HAP-1 (cell line): ENCODE data around the gene CUX1.

Experiments used
- DNase-seq, 2 experiments: peaks; one replicate each; pipeline ENCODE4 v3.0.0-alpha.2; 2016 to 2020; ENCODE audit warnings: low spot score in 2 of 2
- H3K27me3 ChIP-seq: fragments of 250-450 bp; sonication (Bioruptor Pico); 2 replicates; pipeline ENCODE4 v1.5.1; 2020; ENCODE audit warnings: low read depth, mild to moderate bottlenecking, moderate library complexity
- H3K36me3 ChIP-seq: fragments of 250-450 bp; sonication (Bioruptor Pico); replicated peaks from 2 replicates; pipeline ENCODE4 v1.5.1; 2020; ENCODE audit warnings: mild to moderate bottlenecking
- H3K4me1 ChIP-seq: fragments of 250-450 bp; sonication (Bioruptor Pico); 2 replicates; pipeline ENCODE4 v1.5.1; 2020; ENCODE audit warnings: mild to moderate bottlenecking
- H3K4me3 ChIP-seq: fragments of 250-450 bp; sonication (Bioruptor Pico); 2 replicates; pipeline ENCODE4 v1.5.1; 2020; ENCODE audit warnings: mild to moderate bottlenecking, moderate library complexity
- H3K9me3 ChIP-seq: fragments of 250-450 bp; sonication (Bioruptor Pico); 2 replicates; pipeline ENCODE4 v1.5.1; 2020; ENCODE audit warnings: mild to moderate bottlenecking, moderate library complexity
- in situ Hi-C: fragments of 300-500 bp; cut with MboI; formaldehyde crosslinking; loops from 3 replicates; pipeline ENCODE4 v1.14.3; 2020; ENCODE audit warnings: low sequenced_read_pairs, inconsistent platforms, mixed read lengths

The CUX1 gene

DNA sequence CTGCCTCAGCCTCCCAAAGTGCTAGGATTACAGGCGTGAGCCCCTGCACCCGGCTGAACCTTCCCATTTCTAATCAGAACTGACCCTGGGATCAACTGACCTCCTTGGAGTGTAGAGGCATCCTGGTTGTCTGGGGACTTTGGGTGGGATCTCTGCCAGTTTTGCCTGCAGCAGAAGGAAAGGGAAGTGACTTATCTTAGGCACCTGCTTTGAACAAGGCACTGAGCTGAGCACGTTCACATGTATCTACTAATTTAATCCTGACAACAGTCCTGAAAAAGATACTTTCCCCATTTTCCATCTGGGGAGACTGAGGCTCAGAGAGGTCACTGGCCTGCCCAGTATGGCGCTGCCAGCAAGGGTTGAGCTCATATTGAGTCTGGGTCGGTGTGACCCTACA lies 153.4 kb downstream of the CUX1 start:
- H3K9me3 ChIP-seq, result no peaks in the 10 kb centered on the region
- H3K27me3 ChIP-seq, result no peaks in the 10 kb centered on the region
- H3K4me1 ChIP-seq, result no peaks in the 10 kb centered on the region
- H3K4me3 ChIP-seq, result no peak overlapping the region
- no peaks in the 10 kb centered on the region for H3K36me3 ChIP-seq
- in situ Hi-C loops, result no loop called here
- no peak for DNase-seq

DNA sequence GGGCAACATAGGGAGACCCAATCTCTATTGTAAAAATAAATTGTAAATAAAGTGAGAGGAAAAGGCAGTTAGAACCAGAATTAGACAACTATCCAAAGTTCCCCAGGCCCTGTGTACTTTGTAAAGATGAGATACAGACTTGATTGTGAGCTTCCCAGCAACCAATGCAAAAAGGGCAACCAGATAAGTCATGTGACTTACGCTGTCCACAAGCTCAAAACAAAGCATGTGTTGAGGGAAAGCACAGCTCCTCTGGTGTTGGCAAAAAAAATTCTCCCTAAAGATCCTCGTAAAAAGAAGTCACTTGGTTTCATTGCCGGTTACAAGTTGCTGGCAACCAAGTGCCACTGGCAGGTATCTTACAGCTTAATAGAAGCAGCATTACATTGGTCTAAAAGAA lies 154.0 kb downstream of the CUX1 start:
- Histone ChIP-seq H3K27me3 (no peaks in the 10 kb centered on the region), H3K36me3 (no peaks in the 10 kb centered on the region), H3K4me1 (no peaks in the 10 kb centered on the region), H3K4me3 (no peak overlapping the region), H3K9me3 (no peaks in the 10 kb centered on the region)
- in situ Hi-C loops, result no loop called here
- DNase-seq, result no peak

DNA sequence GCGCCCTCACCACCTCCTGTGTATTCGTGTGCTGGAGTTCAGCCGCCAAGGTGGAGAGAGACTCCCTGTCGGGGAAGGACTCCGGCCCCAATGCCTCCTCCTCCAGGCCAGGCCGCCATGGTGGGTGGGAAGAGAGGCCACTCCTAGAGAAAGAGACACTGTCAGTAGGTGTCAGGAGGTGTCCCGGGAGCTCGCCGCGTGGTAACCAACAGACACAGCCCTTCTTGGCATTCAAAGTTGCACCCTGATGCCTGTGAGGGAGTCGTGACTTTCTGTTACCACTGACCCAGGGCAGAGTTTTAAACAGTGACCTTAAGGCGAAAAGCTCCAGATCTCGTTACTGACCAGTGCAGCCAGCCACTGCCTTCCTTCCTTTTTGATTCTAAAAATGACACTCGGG lies 155.2 kb downstream of the CUX1 start:
- in situ Hi-C loops, result no loop called here
- no peak overlapping the region for H3K4me3 ChIP-seq
- no peaks in the 10 kb centered on the region for H3K4me1 ChIP-seq
- no peak for DNase-seq
- H3K9me3 ChIP-seq, result no peaks in the 10 kb centered on the region
- H3K27me3 ChIP-seq, result no peaks in the 10 kb centered on the region
- H3K36me3 ChIP-seq, result no peaks in the 10 kb centered on the region

DNA sequence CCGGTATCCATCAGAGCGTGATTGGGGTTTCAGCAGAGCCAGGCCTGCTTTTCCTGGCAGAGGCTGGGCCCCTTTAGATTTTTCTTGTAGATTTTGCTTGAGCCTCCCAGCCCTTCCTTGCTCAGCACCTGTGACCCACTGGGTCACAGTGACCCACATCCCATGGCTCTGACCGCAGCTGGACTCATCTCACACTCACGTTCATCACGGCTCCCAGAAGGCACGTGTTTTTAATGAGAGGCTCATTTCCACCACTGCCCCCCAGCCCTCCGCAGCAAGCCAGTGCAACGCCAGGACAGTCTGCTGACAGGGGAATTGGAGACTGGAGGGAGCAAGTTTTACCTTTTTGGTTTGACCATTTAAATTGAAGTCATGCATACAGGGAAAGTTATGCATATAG lies 155.7 kb downstream of the CUX1 start:
- Histone ChIP-seq H3K9me3 (no peaks in the 10 kb centered on the region), H3K36me3 (no peaks in the 10 kb centered on the region), H3K4me1 (no peaks in the 10 kb centered on the region), H3K4me3 (no peak overlapping the region), H3K27me3 (no peaks in the 10 kb centered on the region)
- in situ Hi-C loops, result no loop called here
- no peak for DNase-seq

DNA sequence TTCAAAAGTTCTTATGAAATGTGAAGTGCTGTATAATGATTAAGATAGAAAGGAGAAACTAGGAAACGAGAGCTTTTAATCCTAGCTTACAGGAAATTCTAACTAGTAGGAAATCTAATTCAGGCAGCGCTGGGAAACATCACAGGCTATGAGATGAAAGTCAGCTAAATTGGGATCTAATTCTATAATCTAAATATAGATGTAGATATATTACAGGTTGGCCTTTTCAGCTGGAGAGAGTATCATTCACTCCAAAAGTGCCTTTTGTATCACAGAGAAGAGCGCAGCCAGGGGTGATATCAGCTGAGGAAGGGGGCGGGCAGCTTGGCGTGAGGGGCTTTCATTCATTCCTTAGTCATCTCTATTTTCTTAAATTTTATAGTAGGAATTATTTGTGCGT lies 157.0 kb downstream of the CUX1 start:
- Histone ChIP-seq H3K4me1 (no peaks in the 10 kb centered on the region), H3K27me3 (no peaks in the 10 kb centered on the region), H3K9me3 (no peaks in the 10 kb centered on the region), H3K4me3 (no peak overlapping the region), H3K36me3 (no peaks in the 10 kb centered on the region)
- in situ Hi-C loops, result no loop called here
- DNase-seq, result no peak

DNA sequence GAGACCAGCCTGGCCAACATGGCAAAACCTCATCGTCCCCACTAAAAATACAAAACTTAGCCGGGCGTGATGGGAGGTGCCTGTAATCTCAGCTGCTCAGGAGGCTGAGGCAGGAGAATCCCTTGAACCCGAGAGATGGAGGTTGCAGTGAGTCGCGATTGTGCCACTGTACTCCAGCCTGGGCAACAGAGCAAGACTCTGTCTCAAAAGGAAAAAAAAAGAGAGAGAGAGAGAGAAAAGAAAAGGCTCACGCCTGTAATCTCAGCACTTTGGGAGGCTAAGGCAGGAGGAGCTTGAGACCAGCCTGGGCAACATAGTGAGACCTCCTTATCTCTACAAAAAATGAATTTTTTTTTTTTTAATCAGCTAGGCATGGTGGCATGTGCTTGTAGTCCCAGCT lies 157.6 kb downstream of the CUX1 start:
- Histone ChIP-seq H3K36me3 (no peaks in the 10 kb centered on the region), H3K4me1 (no peaks in the 10 kb centered on the region), H3K4me3 (no peak overlapping the region), H3K27me3 (no peaks in the 10 kb centered on the region), H3K9me3 (no peaks in the 10 kb centered on the region)
- in situ Hi-C loops, result no loop called here
- no peak for DNase-seq

DNA sequence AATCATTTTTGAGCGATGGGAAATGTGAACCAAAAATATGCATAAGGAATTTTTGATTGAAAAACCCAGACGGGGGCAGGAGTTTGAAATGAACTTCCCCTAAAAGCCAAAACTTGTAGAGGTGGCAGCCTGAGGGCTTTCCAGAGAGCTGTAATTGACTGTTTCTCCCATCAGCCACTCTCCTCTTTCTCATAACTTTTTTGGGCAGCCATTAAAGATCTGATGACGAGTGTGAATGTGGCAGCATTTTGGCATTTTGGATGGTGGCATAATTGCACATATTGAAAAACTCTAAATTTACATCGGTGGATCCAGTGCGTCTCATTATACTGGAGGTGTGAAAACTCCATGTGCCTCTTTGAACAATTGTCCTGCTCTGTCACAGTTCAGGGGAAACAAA lies 159.0 kb downstream of the CUX1 start:
- H3K4me1 ChIP-seq, result no peaks in the 10 kb centered on the region
- no peak overlapping the region for H3K4me3 ChIP-seq
- no peaks in the 10 kb centered on the region for H3K9me3 ChIP-seq
- no peaks in the 10 kb centered on the region for H3K36me3 ChIP-seq
- no peaks in the 10 kb centered on the region for H3K27me3 ChIP-seq
- no peak for DNase-seq
- in situ Hi-C loops, result no loop called here

DNA sequence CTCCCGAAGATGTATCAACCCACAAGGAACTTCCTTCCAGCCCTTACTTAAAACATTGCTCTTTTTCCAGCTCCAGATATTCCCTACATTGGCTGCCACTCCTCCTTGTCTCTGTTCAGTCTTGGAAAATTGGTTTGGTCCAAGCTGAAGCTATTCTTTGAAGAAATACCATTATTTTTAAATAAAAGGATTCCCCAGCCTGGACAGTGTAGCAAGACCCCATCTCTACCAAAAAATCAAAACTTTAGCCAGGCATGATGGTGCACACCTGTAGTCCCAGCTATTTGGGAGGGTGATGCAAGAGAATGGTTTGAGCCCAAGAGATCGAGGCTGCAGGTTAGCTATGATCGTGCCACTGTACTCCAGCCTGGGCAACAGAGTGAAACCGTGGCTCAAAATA lies 159.8 kb downstream of the CUX1 start:
- in situ Hi-C loops, result no loop called here
- Histone ChIP-seq H3K36me3 (no peaks in the 10 kb centered on the region), H3K9me3 (no peaks in the 10 kb centered on the region), H3K4me3 (no peak overlapping the region), H3K4me1 (no peaks in the 10 kb centered on the region), H3K27me3 (no peaks in the 10 kb centered on the region)
- DNase-seq, result no peak

DNA sequence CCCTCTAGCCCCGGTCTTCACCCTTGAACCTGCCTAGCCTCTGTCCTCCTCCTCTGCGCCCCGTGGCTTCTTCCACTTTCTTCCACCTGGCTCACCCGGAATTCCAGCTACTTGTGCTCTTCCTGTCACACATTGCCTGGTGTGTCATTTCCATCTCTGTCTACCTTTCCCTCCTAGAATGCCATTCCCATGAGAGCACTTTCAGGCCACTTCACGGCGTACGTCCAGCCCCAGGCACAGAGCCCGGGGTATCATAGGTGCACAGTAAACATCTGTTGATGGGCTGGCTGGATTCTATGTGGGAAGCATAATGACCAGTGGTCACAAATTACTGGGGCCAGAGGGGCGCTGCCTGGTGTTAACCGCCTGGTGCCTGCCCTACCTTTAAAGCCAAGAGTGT lies 161.3 kb downstream of the CUX1 start:
- no peaks in the 10 kb centered on the region for H3K4me1 ChIP-seq
- H3K4me3 ChIP-seq, result no peak overlapping the region

DNA sequence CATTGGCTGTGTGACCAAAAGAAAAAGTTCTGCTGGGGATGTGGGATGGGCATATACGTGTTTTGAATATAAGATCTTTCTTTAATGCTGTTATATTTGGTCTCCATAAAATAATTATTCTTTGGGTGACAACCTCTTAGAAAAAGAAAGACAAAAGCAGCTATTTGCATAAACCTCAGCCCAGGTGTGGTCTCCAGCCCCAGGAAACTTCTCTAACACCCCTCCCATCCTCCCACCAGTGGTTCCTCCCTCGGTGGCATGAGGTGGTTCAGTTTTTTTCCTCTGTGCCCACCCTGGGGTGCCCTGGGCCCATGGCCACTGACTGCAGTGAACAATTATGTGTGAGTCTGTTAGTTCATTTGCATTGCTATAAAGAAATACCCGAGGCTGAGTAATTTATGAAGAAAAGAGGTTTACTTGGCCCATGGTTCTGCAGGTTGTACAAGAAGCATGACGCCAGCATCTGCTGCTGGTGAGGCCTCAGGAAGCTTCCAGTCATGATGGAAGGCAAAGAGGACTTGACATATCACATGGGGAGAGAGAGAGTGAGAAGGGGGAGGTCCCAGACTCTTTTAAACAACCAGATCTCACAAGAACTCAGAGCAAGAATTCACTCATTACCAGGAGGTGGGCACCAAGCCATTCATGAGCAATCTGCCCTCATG lies 165.9 kb downstream of the CUX1 start:
- peaks cover 2% of the 10 kb centered on the region; the same call in 1 of the 2 replicates for H3K4me1 ChIP-seq
- in situ Hi-C loops, result no loop called here

More for the DNA sequence above, 161.3 kb downstream of the CUX1 start:
- H3K36me3 ChIP-seq, result no peaks in the 10 kb centered on the region
- no peaks in the 10 kb centered on the region for H3K9me3 ChIP-seq
- no peaks in the 10 kb centered on the region for H3K27me3 ChIP-seq
- in situ Hi-C loops, result no loop called here
- no peak for DNase-seq

DNA sequence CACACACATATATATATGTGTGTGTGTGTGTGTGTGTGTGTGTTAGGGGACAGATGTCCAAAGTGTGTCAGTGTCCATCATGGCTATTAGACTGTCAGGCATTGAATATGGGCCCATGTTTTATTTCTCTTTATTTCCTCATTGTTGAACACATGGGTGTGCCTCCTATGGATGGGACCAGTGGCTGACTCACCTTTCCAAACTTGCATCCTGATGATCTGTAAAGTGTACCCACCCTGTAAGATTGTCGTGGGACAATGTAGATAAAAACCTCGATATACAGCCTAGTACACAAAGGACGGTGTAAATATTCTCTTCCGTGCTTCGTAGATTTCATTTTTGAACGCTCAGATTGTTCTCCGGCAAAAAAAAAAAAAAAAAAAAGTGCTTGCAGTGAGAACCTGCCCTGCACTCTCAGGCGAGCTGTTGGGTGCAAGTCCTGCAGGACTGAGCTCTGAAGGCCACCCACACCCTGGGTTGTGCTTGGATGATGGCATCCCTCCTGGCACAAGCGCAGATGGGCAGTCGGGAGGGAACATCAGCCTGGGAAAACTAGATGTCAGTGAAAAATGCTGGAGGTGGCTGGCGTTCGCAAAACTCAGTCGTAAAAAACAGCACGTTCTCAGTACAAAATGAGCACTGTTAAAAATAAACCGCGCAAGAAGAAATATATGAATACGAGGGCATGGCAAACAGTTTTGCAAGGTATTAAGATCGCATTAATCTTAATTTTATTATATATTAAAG lies 166.9 kb downstream of the CUX1 start:
- Histone ChIP-seq H3K4me3 (no peak overlapping the region), H3K27me3 (no peaks in the 10 kb centered on the region), H3K9me3 (no peaks in the 10 kb centered on the region), H3K36me3 (no peaks in the 10 kb centered on the region), H3K4me1 (peaks cover 2% of the 10 kb centered on the region; the same call in 1 of the 2 replicates)
- no peak for DNase-seq
- in situ Hi-C loops, result no loop called here

More for the DNA sequence above, 165.9 kb downstream of the CUX1 start:
- no peaks in the 10 kb centered on the region for H3K36me3 ChIP-seq
- H3K9me3 ChIP-seq, result no peaks in the 10 kb centered on the region
- no peaks in the 10 kb centered on the region for H3K27me3 ChIP-seq
- no peak for DNase-seq
- no peak overlapping the region for H3K4me3 ChIP-seq

DNA sequence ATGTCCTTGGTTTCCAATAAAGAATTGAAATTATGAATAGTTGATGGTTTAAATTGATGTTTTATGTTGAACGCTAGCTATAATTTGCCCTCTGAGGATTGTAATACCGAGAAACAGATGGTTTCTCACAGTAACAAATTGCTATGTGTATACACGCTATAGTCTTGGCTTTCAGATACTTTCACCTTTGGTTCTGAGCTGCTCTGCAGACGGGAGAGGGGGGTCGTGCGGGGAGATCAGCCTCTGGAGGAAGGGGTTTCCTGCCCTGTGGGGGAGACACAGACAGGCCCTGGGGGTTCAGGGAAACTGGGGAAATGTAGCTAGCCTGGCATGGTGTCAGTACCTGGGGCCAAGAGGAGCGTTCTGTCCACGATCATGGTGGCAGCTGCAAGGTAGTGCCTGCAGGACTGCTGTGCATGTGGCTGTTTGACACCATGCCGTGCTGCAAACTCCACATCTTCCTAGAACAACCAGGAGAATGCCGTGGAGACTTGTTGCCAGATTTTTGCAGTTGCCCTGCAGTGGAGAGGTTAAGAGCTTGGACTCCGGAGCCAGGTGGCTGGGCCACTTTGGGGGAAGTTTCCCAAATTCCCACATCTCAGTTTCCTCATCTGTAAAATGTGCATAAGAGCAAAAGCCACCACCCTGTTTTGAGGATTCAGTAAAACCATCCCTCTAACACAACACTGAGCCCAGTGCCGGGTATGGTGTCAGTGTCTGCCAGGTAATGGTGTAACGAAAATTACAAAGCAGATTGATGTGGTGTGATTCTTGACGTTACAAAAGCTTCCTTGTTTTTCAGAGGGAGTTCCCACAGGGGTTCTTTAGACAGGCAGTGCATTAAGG lies 167.9 kb downstream of the CUX1 start:
- Histone ChIP-seq H3K27me3 (no peaks in the 10 kb centered on the region), H3K36me3 (no peaks in the 10 kb centered on the region), H3K9me3 (no peaks in the 10 kb centered on the region), H3K4me3 (no peak overlapping the region), H3K4me1 (peaks cover 2% of the 10 kb centered on the region; the same call in 1 of the 2 replicates)
- no peak for DNase-seq
- in situ Hi-C loops, result no loop called here

DNA sequence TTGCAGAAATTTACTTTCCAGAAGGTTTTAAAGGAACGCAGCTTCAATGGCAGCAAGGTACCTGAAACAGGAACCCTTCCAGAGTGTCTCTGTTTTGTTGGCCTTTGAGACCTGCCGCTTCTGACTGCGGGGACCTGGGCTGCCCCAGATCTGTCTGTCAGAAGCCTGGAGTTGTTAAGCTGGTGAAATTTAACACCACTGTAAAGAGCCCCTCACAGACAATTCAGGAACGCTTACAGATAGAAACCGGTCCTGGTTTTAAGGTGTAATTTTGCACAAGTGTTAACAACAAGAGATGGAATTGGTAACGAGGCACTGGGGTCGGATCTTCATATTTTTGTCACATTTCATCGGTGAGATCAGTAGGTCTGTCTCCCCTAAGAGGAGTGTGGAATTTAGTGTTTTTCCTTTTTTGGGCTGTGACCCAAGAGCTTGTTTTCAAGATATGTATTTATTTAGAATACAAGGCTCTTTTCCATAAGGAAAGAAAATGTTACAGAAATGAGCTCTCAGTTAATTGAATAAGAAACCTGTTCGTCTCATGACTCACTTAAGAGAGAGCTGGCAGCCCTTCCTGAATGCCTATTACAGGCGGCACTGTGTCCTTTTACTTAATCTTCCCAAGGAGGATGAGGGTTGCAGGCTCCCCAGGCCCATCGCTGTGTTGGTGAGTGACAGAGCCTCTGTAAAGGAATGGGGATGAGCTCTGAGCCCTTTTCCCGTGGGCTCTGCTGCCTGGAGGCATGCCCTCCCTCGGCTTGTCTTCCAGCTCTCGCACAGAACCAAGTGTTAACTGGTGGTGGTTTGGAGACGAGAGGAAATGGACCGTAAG lies 168.7 kb downstream of the CUX1 start:
- no peak for DNase-seq
- in situ Hi-C loops, result no loop called here
- no peaks in the 10 kb centered on the region for H3K9me3 ChIP-seq
- no peaks in the 10 kb centered on the region for H3K27me3 ChIP-seq
- H3K4me3 ChIP-seq, result no peak overlapping the region
- no peaks in the 10 kb centered on the region for H3K36me3 ChIP-seq
- peaks cover 2% of the 10 kb centered on the region; the same call in 1 of the 2 replicates for H3K4me1 ChIP-seq
